ENCODE results near the gene PDXDC1. TPM values are rescaled to one million over a fixed set of nuclear protein-coding genes. Genes with fewer than 3 reads are reported as not detected.
"Not testable (repeated sequence)": the region's sequence is repeated elsewhere in the genome, so short reads cannot be mapped to it uniquely, and the experiment has no call there.

The PDXDC1 gene
- total RNA-seq, 1 donor from 2014 or later = 68.9 TPM

DNA sequence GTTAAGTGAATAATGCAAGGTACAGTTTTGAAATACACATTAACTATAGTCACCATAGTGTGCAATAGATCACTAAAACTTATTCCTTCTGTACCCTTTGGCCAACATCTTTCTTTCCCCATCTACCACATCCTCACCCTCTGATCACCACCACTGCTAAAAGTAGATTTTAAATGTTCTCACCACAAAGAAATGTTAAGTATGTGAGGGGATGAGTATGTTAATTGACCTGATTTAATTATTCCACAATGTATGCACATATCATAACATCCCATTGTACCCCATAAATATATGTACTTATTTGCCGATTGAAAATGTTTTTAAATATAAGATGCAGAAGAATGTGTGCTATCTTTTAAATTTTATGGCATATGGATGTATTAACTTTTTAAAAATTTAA lies 188.2 kb downstream of the PDXDC1 start:
- H3K9me3 Mint-ChIP-seq; H3K4me3 Mint-ChIP-seq; POLR2A ChIA-PET; intact Hi-C loops (cut with micrococcal nuclease); H3K4me1 Mint-ChIP-seq; H3K27ac Mint-ChIP-seq; CTCF ChIA-PET; H3K36me3 Mint-ChIP-seq (ENCODE audit: low read depth); DNase-seq; H3K27me3 Mint-ChIP-seq; ATAC-seq (ENCODE audit: low read depth): not testable (repeated sequence)

DNA sequence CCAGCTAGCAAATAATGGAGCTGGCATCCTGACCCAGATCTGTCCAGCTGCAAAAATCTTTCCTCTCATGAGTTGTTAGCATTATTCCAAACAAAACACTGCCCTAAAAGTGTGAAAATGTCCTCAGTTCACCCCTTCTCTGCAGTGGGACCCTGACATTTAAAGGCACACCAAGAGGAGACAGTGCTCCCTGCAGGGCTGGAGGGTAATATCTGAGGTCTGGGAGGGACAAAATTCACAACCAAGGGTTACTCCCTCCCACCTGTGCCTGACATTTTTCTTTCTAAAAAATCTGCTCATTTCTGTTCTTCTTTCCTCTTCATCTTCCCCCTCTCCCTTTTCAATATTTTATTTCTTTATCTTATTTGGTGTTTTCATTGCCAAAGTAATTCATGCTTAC lies 191.4 kb downstream of the PDXDC1 start:
- DNase-seq; CTCF ChIA-PET; intact Hi-C loops (cut with micrococcal nuclease); H3K9me3 Mint-ChIP-seq; H3K27ac Mint-ChIP-seq; H3K36me3 Mint-ChIP-seq (ENCODE audit: low read depth); H3K4me1 Mint-ChIP-seq; POLR2A ChIA-PET; H3K4me3 Mint-ChIP-seq; ATAC-seq (ENCODE audit: low read depth); H3K27me3 Mint-ChIP-seq: not testable (repeated sequence)

- CTCF ChIA-PET; H3K36me3 Mint-ChIP-seq (ENCODE audit: low read depth); H3K9me3 Mint-ChIP-seq; H3K4me1 Mint-ChIP-seq; DNase-seq; intact Hi-C loops (cut with micrococcal nuclease); H3K27me3 Mint-ChIP-seq; H3K27ac Mint-ChIP-seq; ATAC-seq (ENCODE audit: low read depth); POLR2A ChIA-PET; H3K4me3 Mint-ChIP-seq: not testable (repeated sequence)
These were observed 193.5 kb downstream of the PDXDC1 start for GRCh38 chr16:15168303-15168702.

GRCh38 chr16:15168953-15169652 lies 194.3 kb downstream of the PDXDC1 start:
- H3K9me3 Mint-ChIP-seq; H3K4me3 Mint-ChIP-seq; ATAC-seq (ENCODE audit: low read depth); DNase-seq; H3K36me3 Mint-ChIP-seq (ENCODE audit: low read depth); POLR2A ChIA-PET; CTCF ChIA-PET; H3K4me1 Mint-ChIP-seq; H3K27me3 Mint-ChIP-seq; H3K27ac Mint-ChIP-seq; intact Hi-C loops (cut with micrococcal nuclease): not testable (repeated sequence)

DNA sequence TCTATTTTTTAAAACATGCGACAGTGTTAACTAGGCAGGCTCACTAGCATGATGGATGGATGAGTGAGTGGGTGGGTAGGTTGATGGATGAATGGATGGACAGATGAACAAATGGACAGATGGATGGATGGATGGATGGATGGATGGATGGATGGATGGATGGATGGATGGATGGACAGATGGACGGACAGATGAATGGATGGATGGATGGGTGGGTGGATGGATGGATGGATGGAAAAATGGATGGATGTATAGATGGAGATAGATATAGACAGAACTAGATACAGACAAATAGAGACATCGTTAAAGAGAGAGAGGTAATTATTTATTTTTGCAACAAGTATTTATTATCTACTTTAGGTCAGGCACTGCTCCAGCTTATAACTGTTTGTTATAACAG lies 205.1 kb downstream of the PDXDC1 start:
- intact Hi-C loops (cut with micrococcal nuclease); ATAC-seq (ENCODE audit: low read depth); H3K4me1 Mint-ChIP-seq; H3K27ac Mint-ChIP-seq; H3K4me3 Mint-ChIP-seq; H3K9me3 Mint-ChIP-seq; H3K36me3 Mint-ChIP-seq (ENCODE audit: low read depth); CTCF ChIA-PET; POLR2A ChIA-PET; DNase-seq; H3K27me3 Mint-ChIP-seq: not testable (repeated sequence)

- DNase-seq; H3K4me3 Mint-ChIP-seq; H3K36me3 Mint-ChIP-seq (ENCODE audit: low read depth); POLR2A ChIA-PET; ATAC-seq (ENCODE audit: low read depth); H3K4me1 Mint-ChIP-seq; intact Hi-C loops (cut with micrococcal nuclease); H3K27me3 Mint-ChIP-seq; H3K27ac Mint-ChIP-seq; CTCF ChIA-PET; H3K9me3 Mint-ChIP-seq: not testable (repeated sequence)
These were observed 206.1 kb downstream of the PDXDC1 start for GRCh38 chr16:15180946-15181345.

GRCh38 chr16:15184000-15184399 lies 209.2 kb downstream of the PDXDC1 start:
- intact Hi-C loops (cut with micrococcal nuclease); H3K36me3 Mint-ChIP-seq (ENCODE audit: low read depth); H3K27ac Mint-ChIP-seq; DNase-seq; H3K9me3 Mint-ChIP-seq; POLR2A ChIA-PET; H3K27me3 Mint-ChIP-seq; H3K4me1 Mint-ChIP-seq; ATAC-seq (ENCODE audit: low read depth); H3K4me3 Mint-ChIP-seq; CTCF ChIA-PET: not testable (repeated sequence)

Other genes starting within 250 kb of the PDXDC1 start
- 3.5 and 5.0 TPM in 2 replicates for gene NPIPA2, start 232.5 kb upstream of the PDXDC1 start, total RNA-seq
- 33.1 and 38.5 TPM in 2 replicates for gene NOMO1, start 141.3 kb upstream of the PDXDC1 start, total RNA-seq
- 84.3 and 89.6 TPM in 2 replicates for gene NPIPA1, start 37.6 kb upstream of the PDXDC1 start, total RNA-seq
- 24.1 and 27.7 TPM in 2 replicates for gene NTAN1, start 81.0 kb downstream of the PDXDC1 start, total RNA-seq
- gene RRN3, start 119.2 kb downstream of the PDXDC1 start, total RNA-seq = 34.5 and 35.8 TPM in 2 replicates

All from activated B cell treated with CpG ODN at 0.5 μM for 24 hours (primary cell).